CD4-positive, alpha-beta memory T cell (primary cell): ENCODE results near the gene SUN5. TPM values are rescaled to one million over a fixed set of nuclear protein-coding genes. Genes with fewer than 3 reads are reported as not detected.

ENCODE experiments used
- CTCF ChIA-PET: fragments of 350-600 bp; sonication (Branson Sonifier 250); formaldehyde crosslinking; loops from one replicate; lab custom pipeline; 2021; ENCODE audit warnings: inconsistent platforms; ENCODE audit not compliant: partially characterized antibody; lab: Charles Lee
- POLR2A ChIA-PET: fragments of 350-600 bp; sonication (Branson Sonifier 250); formaldehyde crosslinking; loops from one replicate; lab custom pipeline; 2021; ENCODE audit not compliant: partially characterized antibody; lab: Charles Lee
- DNase-seq, 5 donors: peaks; one replicate each; pipeline versions ENCODE4 v3.0.0 to v3.0.0-alpha.2; 2020 to 2022; ENCODE audit warnings: mixed read lengths in 1 of 5
- H3K27ac ChIP-seq: one replicate; pipeline ENCODE4 v1.7.0; 2013; ENCODE audit warnings: low read depth, low read length
- H3K27me3 ChIP-seq: 2 replicates; pipeline ENCODE4 v1.7.0; 2013; ENCODE audit warnings: mild to moderate bottlenecking, low read length, moderate library complexity; ENCODE audit not compliant: insufficient read depth
- H3K36me3 ChIP-seq: 2 replicates; pipeline ENCODE4 v1.7.0; 2013; ENCODE audit warnings: mild to moderate bottlenecking, low read length, moderate library complexity; ENCODE audit not compliant: insufficient read depth
- H3K4me1 ChIP-seq: 2 replicates; pipeline ENCODE4 v1.7.0; 2013; ENCODE audit warnings: mild to moderate bottlenecking, low read length, moderate library complexity; ENCODE audit not compliant: insufficient read depth
- H3K4me3 ChIP-seq, 2 donors: one replicate each; pipeline ENCODE4 v1.7.0; 2013; ENCODE audit warnings: low read length in 2 of 2, mild to moderate bottlenecking in 1 of 2
- H3K9me3 ChIP-seq, 2 donors: one replicate each; pipeline ENCODE4 v1.7.0; 2013; ENCODE audit warnings: low read length in 2 of 2, control low read depth in 1 of 2; ENCODE audit not compliant: control insufficient read depth in 1 of 2
- H3K27ac Mint-ChIP-seq, 7 donors: one replicate each; pipeline ENCODE4 v1.8.0; 2020 to 2021; ENCODE audit warnings: mixed read lengths in 7 of 7, mild to moderate bottlenecking in 6 of 7, inconsistent platforms in 3 of 7, moderate library complexity in 3 of 7
- H3K27me3 Mint-ChIP-seq, 2 donors: one replicate each; pipeline ENCODE4 v1.8.0; 2020 to 2021; ENCODE audit warnings: mixed read lengths in 2 of 2
- H3K36me3 Mint-ChIP-seq, 2 donors: one replicate each; pipeline ENCODE4 v1.8.0; 2020 to 2021; ENCODE audit warnings: mixed read lengths in 2 of 2, inconsistent platforms in 1 of 2, mild to moderate bottlenecking in 1 of 2
- H3K4me1 Mint-ChIP-seq, 4 donors: one replicate each; pipeline ENCODE4 v1.8.0; 2020 to 2021; ENCODE audit warnings: mixed read lengths in 4 of 4, mild to moderate bottlenecking in 1 of 4
- H3K4me3 Mint-ChIP-seq, 8 donors: one replicate each; pipeline ENCODE4 v1.8.0; 2020 to 2021; ENCODE audit warnings: mixed read lengths in 8 of 8, mild to moderate bottlenecking in 7 of 8, moderate library complexity in 6 of 8, inconsistent platforms in 3 of 8
- H3K9me3 Mint-ChIP-seq, 8 donors: one replicate each; pipeline ENCODE4 v1.8.0; 2020 to 2021; ENCODE audit warnings: mixed read lengths in 8 of 8, mild to moderate bottlenecking in 5 of 8, inconsistent platforms in 3 of 8, moderate library complexity in 1 of 8
- intact Hi-C: fragments of 100-400 bp; cut with micrococcal nuclease; formaldehyde crosslinking; loops from one replicate; pipeline ENCODE4 v1.15.1; 2023
- polyA plus RNA-seq, 2 donors: library from polyadenylated mRNA; unstranded; fragments of 300-500 nt; fragmentation: Illumina TruSeq; gene quantifications; one replicate each; pipeline ENCODE4 v1.2.3, GENCODE V29; 2021
- total RNA-seq, 2 experiments: library from RNA; stranded (reverse); gene quantifications; one replicate each; pipeline ENCODE4 v1.2.3, GENCODE V29; 2021

The SUN5 gene
- total and polyA plus RNA-seq, 4 experiments from 2014 or later, result not detected

GRCh38 chr20:33032555-33032954 is 28.3 kb upstream of the SUN5 start:
- intact Hi-C loops, result no loop called here
- ChIA-PET POLR2A (no interaction called here), CTCF (no interaction called here)
- no peak for DNase-seq
- Histone ChIP-seq H3K27ac (no peak overlapping the region), H3K9me3 (no peaks in the 10 kb centered on the region), H3K27me3 (no peaks in the 10 kb centered on the region), H3K4me1 (no peaks in the 10 kb centered on the region), H3K4me3 (no peak overlapping the region), H3K36me3 (no peaks in the 10 kb centered on the region)
- Mint-ChIP-seq H3K9me3 (peaks cover 2 to 10% (median 5%) of the 10 kb centered on the region in 8 donors), H3K27ac (no peak overlapping the region), H3K4me1 (no peaks in the 10 kb centered on the region), H3K4me3 (no peak overlapping the region), H3K36me3 (no peaks in the 10 kb centered on the region), H3K27me3 (no peaks in the 10 kb centered on the region)

GRCh38 chr20:33031531-33031930 is 27.3 kb upstream of the SUN5 start, which contains the start of gene BPIFB6:
Gene BPIFB6 (plus strand): TSS chr20:33031648. CDS start chr20:33031648, 0 bp downstream.
- intact Hi-C loops, result no loop called here
- H3K9me3 Mint-ChIP-seq, result peaks cover 2 to 10% (median 5%) of the 10 kb centered on the region in 8 donors
- no peaks in the 10 kb centered on the region for H3K4me1 Mint-ChIP-seq
- no peaks in the 10 kb centered on the region for H3K4me1 ChIP-seq
- H3K27me3 ChIP-seq, result no peaks in the 10 kb centered on the region
- POLR2A ChIA-PET, result no interaction called here
- H3K27ac Mint-ChIP-seq, result no peak within 1 kb of the TSS
- H3K36me3 ChIP-seq, result no peaks in the 10 kb centered on the region
- no peaks in the 10 kb centered on the region for H3K9me3 ChIP-seq
- H3K4me3 ChIP-seq, result no peak within 1 kb of the TSS
- no peak within 1 kb of the TSS for H3K4me3 Mint-ChIP-seq
- CTCF ChIA-PET, result no interaction called here
- no peak for DNase-seq
- no peaks in the 10 kb centered on the region for H3K36me3 Mint-ChIP-seq
- no peak within 1 kb of the TSS for H3K27ac ChIP-seq
- no peaks in the 10 kb centered on the region for H3K27me3 Mint-ChIP-seq

GRCh38 chr20:33030569-33030968 is 26.3 kb upstream of the SUN5 start:
- Mint-ChIP-seq H3K4me1 (no peaks in the 10 kb centered on the region), H3K36me3 (no peaks in the 10 kb centered on the region), H3K4me3 (no peak overlapping the region), H3K27me3 (no peaks in the 10 kb centered on the region), H3K9me3 (peaks cover 2 to 10% (median 5%) of the 10 kb centered on the region in 8 donors), H3K27ac (no peak overlapping the region)
- no peak overlapping the region for H3K4me3 ChIP-seq
- no peak for DNase-seq
- intact Hi-C loops, result no loop called here
- no peaks in the 10 kb centered on the region for H3K9me3 ChIP-seq
- H3K4me1 ChIP-seq, result no peaks in the 10 kb centered on the region
- H3K27ac ChIP-seq, result no peak overlapping the region
- POLR2A ChIA-PET, result no interaction called here
- H3K27me3 ChIP-seq, result no peaks in the 10 kb centered on the region
- CTCF ChIA-PET, result no interaction called here
- no peaks in the 10 kb centered on the region for H3K36me3 ChIP-seq

GRCh38 chr20:33030076-33030475 is 25.8 kb upstream of the SUN5 start:
- H3K27me3 ChIP-seq, result no peaks in the 10 kb centered on the region
- intact Hi-C loops, result no loop called here
- Mint-ChIP-seq H3K9me3 (peaks cover 2 to 10% (median 5%) of the 10 kb centered on the region in 8 donors), H3K27ac (no peak overlapping the region), H3K27me3 (no peaks in the 10 kb centered on the region), H3K4me3 (no peak overlapping the region), H3K36me3 (no peaks in the 10 kb centered on the region), H3K4me1 (no peaks in the 10 kb centered on the region)
- H3K9me3 ChIP-seq, result no peaks in the 10 kb centered on the region
- no peak overlapping the region for H3K27ac ChIP-seq
- ChIA-PET CTCF (no interaction called here), POLR2A (no interaction called here)
- no peak for DNase-seq
- no peak overlapping the region for H3K4me3 ChIP-seq
- H3K36me3 ChIP-seq, result no peaks in the 10 kb centered on the region
- no peaks in the 10 kb centered on the region for H3K4me1 ChIP-seq

DNA sequence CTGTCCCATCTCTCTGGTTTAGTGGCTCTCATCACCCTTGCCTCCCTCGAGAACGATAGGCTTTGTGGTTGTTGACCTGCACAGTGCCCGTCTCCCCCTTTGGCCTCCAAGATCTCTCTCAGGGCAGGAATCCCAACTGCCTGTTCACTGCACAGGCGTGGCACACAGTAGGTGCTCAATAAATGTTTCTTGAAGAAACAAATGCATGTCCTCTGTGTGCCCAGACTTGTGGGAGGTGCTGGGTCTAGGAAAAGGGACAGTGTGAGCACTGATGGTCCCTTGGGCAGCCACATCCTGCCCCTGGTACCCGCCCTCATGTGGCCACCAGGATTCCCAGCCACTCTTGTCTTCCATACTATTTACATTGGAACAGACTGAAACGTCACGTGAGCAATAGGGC is 24.6 kb upstream of the SUN5 start:
- Mint-ChIP-seq H3K27ac (no peak overlapping the region), H3K27me3 (no peaks in the 10 kb centered on the region), H3K4me1 (no peaks in the 10 kb centered on the region), H3K4me3 (no peak overlapping the region), H3K9me3 (peaks cover 2 to 8% (median 5%) of the 10 kb centered on the region in 8 donors), H3K36me3 (no peaks in the 10 kb centered on the region)
- POLR2A ChIA-PET, result no interaction called here
- Histone ChIP-seq H3K27ac (no peak overlapping the region), H3K4me1 (no peaks in the 10 kb centered on the region), H3K4me3 (no peak overlapping the region), H3K9me3 (no peaks in the 10 kb centered on the region), H3K27me3 (no peaks in the 10 kb centered on the region), H3K36me3 (no peaks in the 10 kb centered on the region)
- no peak for DNase-seq
- CTCF ChIA-PET, result no interaction called here
- intact Hi-C loops, result no loop called here

DNA sequence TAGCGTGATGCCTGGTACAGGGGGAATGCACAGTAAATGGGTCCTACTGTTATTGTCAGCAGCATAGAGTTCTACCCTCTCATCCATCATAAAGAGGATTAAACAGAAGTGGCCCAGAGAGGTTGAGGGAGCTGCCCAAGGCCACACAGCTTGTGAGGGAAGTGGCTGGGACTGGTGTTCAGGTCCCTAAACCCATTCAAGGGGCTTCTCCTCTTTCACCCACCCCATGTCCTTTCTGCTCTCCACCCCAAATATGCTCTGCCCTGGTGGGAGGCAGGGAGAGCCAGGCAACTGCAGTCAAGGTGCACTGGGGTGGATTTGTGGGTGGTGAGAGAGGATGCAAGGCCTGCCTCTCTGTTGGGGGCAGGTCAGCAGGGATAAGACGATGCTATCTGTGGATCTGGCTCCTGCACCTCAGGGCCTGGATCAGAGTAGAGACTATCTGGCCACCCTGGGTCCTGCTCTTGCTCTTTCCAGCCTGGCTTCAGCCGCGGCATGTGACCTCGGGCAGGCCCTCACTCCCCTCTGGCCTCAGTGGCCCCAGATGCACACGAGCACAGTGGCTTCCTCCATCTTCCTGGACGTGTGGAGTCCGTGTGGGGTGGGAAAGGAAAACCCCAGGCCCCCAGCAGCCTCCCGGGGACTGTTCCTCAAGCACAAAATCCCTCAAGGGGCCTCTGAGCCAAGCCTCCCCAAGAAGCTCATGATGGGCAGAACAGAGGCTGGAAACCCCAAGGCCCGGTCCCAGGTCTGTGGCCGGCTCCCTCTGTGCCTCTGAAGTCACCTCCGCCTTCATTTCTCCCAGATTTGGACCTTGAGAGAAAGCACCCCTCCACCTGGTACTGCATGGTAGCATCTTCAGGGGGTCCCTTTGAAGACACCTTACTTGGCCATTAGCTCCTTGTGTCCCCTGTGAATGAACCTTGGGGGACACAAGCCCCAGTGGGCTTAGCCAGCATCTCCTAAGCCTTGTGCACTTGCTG is 23.8 kb upstream of the SUN5 start:
- Mint-ChIP-seq H3K9me3 (peaks cover under 1 to 5% (median under 1%) of the 10 kb centered on the region in 8 donors), H3K4me3 (no peak overlapping the region), H3K36me3 (no peaks in the 10 kb centered on the region), H3K27ac (no peak overlapping the region), H3K27me3 (no peaks in the 10 kb centered on the region), H3K4me1 (no peaks in the 10 kb centered on the region)
- intact Hi-C loops, result no loop called here
- ChIA-PET POLR2A (no interaction called here), CTCF (no interaction called here)
- no peak overlapping the region for H3K4me3 ChIP-seq
- no peaks in the 10 kb centered on the region for H3K27me3 ChIP-seq
- no peaks in the 10 kb centered on the region for H3K4me1 ChIP-seq
- no peaks in the 10 kb centered on the region for H3K36me3 ChIP-seq
- no peaks in the 10 kb centered on the region for H3K9me3 ChIP-seq
- DNase-seq, result no peak
- no peak overlapping the region for H3K27ac ChIP-seq

- no peak overlapping the region for H3K4me3 ChIP-seq
- H3K27me3 Mint-ChIP-seq, result no peaks in the 10 kb centered on the region
- no peaks in the 10 kb centered on the region for H3K9me3 Mint-ChIP-seq
- no peaks in the 10 kb centered on the region for H3K36me3 Mint-ChIP-seq
- H3K27ac Mint-ChIP-seq, result no peak overlapping the region
- no peak overlapping the region for H3K4me3 Mint-ChIP-seq
- H3K9me3 ChIP-seq, result no peaks in the 10 kb centered on the region
- ChIA-PET POLR2A (no interaction called here), CTCF (interaction anchor here (0.8 kb wide), 1 partner anchor 82 kb away, joined by 3 read pairs; no protein-coding TSS in a partner anchor)
- H3K4me1 Mint-ChIP-seq, result peaks cover 0 to 1% (median 0%) of the 10 kb centered on the region in 4 donors
- H3K27ac ChIP-seq, result no peak overlapping the region
- no peaks in the 10 kb centered on the region for H3K27me3 ChIP-seq
- intact Hi-C loops, result no loop called here
- no peak for DNase-seq
- H3K36me3 ChIP-seq, result no peaks in the 10 kb centered on the region
- no peaks in the 10 kb centered on the region for H3K4me1 ChIP-seq
These were observed 22.8 kb upstream of the SUN5 start for GRCh38 chr20:33026779-33027759.
